Common myeloid progenitor, CD34-positive (primary cell): ENCODE results near the gene LARGE2.

ENCODE experiments used
- CTCF ChIA-PET: fragments of 350-600 bp; sonication (Branson Sonifier 250); formaldehyde crosslinking; loops from one replicate; lab custom pipeline; 2021; ENCODE audit warnings: antibody characterized with exemption; lab: Charles Lee
- POLR2A ChIA-PET: fragments of 350-600 bp; sonication (Branson Sonifier 250); formaldehyde crosslinking; loops from one replicate; lab custom pipeline; 2021; ENCODE audit warnings: antibody characterized with exemption; lab: Charles Lee
- DNase-seq, 3 donors: peaks; one replicate each; pipeline versions ENCODE4 v3.0.0 to v3.0.0-alpha.2; 2013
- H3K27ac ChIP-seq, 2 experiments: 1 replicate in 1 of 2; 2 replicates in 1 of 2; pipeline ENCODE4 v1.7.0; 2013; ENCODE audit warnings: inconsistent platforms in 2 of 2, low read length in 2 of 2, mild to moderate bottlenecking in 2 of 2, low read depth in 1 of 2, moderate library complexity in 1 of 2; ENCODE audit not compliant: severe bottlenecking in 2 of 2, insufficient read depth in 1 of 2, poor library complexity in 1 of 2
- H3K27me3 ChIP-seq, 5 experiments: replicated peaks in 2 of 5; 1 replicate in 3 of 5; 2 replicates in 2 of 5; pipeline versions ENCODE4 v1.6.1 to v1.7.0; 2013; ENCODE audit warnings: low read length in 4 of 5, mild to moderate bottlenecking in 2 of 5, moderate library complexity in 2 of 5, inconsistent platforms in 1 of 5; ENCODE audit not compliant: insufficient read depth in 5 of 5, control insufficient read depth in 4 of 5
- H3K36me3 ChIP-seq, 4 experiments: 1 replicate in 2 of 4; 2 replicates in 2 of 4; pipeline versions ENCODE4 v1.6.1 to v1.7.0; 2013; ENCODE audit warnings: low read length in 3 of 4, control low read depth in 1 of 4, mild to moderate bottlenecking in 1 of 4; ENCODE audit not compliant: control insufficient read depth in 4 of 4, insufficient read depth in 4 of 4
- H3K4me1 ChIP-seq, 4 experiments: 1 replicate in 3 of 4; 2 replicates in 1 of 4; pipeline versions ENCODE4 v1.6.1 to v1.7.1; 2013; ENCODE audit warnings: low read length in 3 of 4, mild to moderate bottlenecking in 3 of 4, control low read depth in 1 of 4, inconsistent platforms in 1 of 4, moderate library complexity in 1 of 4; ENCODE audit not compliant: control insufficient read depth in 4 of 4, insufficient read depth in 4 of 4; ENCODE audit errors: control extremely low read depth in 1 of 4
- H3K4me3 ChIP-seq, 7 experiments: 1 replicate in 4 of 7; 2 replicates in 3 of 7; pipeline versions ENCODE4 v1.5.1 to v1.7.0; 2013; ENCODE audit warnings: mild to moderate bottlenecking in 7 of 7, low read length in 6 of 7, moderate library complexity in 6 of 7, inconsistent platforms in 2 of 7, low read depth in 2 of 7, control low read depth in 1 of 7; ENCODE audit not compliant: insufficient read depth in 4 of 7, control insufficient read depth in 1 of 7; ENCODE audit errors: extremely low read depth in 1 of 7
- H3K9me3 ChIP-seq, 5 experiments: 1 replicate in 4 of 5; 2 replicates in 1 of 5; pipeline versions ENCODE4 v1.6.1 to v1.7.1; 2013; ENCODE audit warnings: low read length in 4 of 5, mild to moderate bottlenecking in 2 of 5, inconsistent platforms in 1 of 5, low read depth in 1 of 5, moderate library complexity in 1 of 5; ENCODE audit not compliant: control insufficient read depth in 4 of 5, insufficient read depth in 2 of 5; ENCODE audit errors: control extremely low read depth in 1 of 5
- WGBS: methylation state at CpG from one replicate; pipeline ENCODE4 v1.1.5; 2013; ENCODE audit not compliant: insufficient coverage; 5-methylcytosine and 5-hydroxymethylcytosine counted together

The LARGE2 gene

GRCh38 chr11:45889555-45889954 is 32.9 kb upstream of the LARGE2 start:
- ChIA-PET CTCF (no interaction called here), POLR2A (no interaction called here)
- no peak overlapping the region for H3K4me3 ChIP-seq
- H3K36me3 ChIP-seq, result no peaks in the 10 kb centered on the region
- no peak overlapping the region for H3K27ac ChIP-seq
- peaks cover 3 to 13% (median 9%) of the 10 kb centered on the region in 4 experiments for H3K4me1 ChIP-seq
- H3K27me3 ChIP-seq, result peaks cover 0 to 46% (median 8%) of the 10 kb centered on the region in 5 experiments
- no peak for DNase-seq
- 93% methylated on average over 3 of the region's 8 CpGs for WGBS
- no peaks in the 10 kb centered on the region for H3K9me3 ChIP-seq

GRCh38 chr11:45889966-45890365 is 32.5 kb upstream of the LARGE2 start:
- CTCF ChIA-PET, result no interaction called here
- POLR2A ChIA-PET, result no interaction called here

GRCh38 chr11:45890886-45891550 is 31.4 kb upstream of the LARGE2 start:
- Histone ChIP-seq H3K36me3 (no peaks in the 10 kb centered on the region), H3K4me3 (no peak overlapping the region), H3K27me3 (peaks cover 0 to 42% (median 10%) of the 10 kb centered on the region in 5 experiments), H3K4me1 (peaks cover 0 to 2% (median under 1%) of the 10 kb centered on the region in 4 experiments), H3K9me3 (no peaks in the 10 kb centered on the region), H3K27ac (no peak overlapping the region)
- ChIA-PET CTCF (interaction anchor here (0.8 to 1.1 kb wide), 2 partner anchors 12 to 25 kb away, joined by 3 read pairs; no protein-coding TSS in a partner anchor), POLR2A (no interaction called here)
- WGBS, result 90% methylated on average over 7 of the region's 9 CpGs
- no peak for DNase-seq

More at GRCh38 chr11:45889966-45890365, 32.5 kb upstream of the LARGE2 start:
- 99% methylated on average over 7 of the region's 9 CpGs for WGBS
- no peaks in the 10 kb centered on the region for H3K9me3 ChIP-seq
- H3K27ac ChIP-seq, result no peak overlapping the region
- no peak for DNase-seq
- H3K36me3 ChIP-seq, result no peaks in the 10 kb centered on the region
- H3K4me3 ChIP-seq, result no peak overlapping the region
- H3K27me3 ChIP-seq, result peaks cover 0 to 43% (median 10%) of the 10 kb centered on the region in 5 experiments
- H3K4me1 ChIP-seq, result peaks cover 1 to 10% (median 8%) of the 10 kb centered on the region in 4 experiments

DNA sequence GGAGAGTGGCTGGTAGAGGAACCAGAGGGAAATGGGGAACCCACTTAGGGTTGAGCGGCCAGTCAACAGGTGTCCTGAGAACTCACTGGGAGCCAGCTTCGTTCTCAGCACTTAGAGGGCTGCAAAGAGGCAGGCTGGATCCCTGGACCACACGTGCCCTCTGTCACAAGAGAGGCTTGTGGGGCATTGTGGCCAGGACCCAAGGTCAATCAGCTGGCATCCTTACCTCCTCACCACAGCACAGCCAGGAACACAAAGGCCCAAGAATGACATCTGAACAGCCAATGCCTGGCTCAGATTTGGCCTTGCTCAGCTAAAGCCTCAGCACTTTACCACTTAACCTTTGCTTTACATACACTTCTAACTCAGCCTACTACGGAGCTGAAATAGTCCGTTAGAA is 29.6 kb upstream of the LARGE2 start:
- Histone ChIP-seq H3K9me3 (no peaks in the 10 kb centered on the region), H3K27me3 (peaks cover 0 to 42% (median 11%) of the 10 kb centered on the region in 5 experiments), H3K4me3 (no peak overlapping the region), H3K4me1 (no peaks in the 10 kb centered on the region), H3K36me3 (no peaks in the 10 kb centered on the region), H3K27ac (no peak overlapping the region)
- 75% methylated on average over 1 of the region's 5 CpGs for WGBS
- CTCF ChIA-PET, result interaction anchor here (0.7 kb wide), 1 partner anchor 32 kb away, joined by 3 read pairs; no protein-coding TSS in a partner anchor
- POLR2A ChIA-PET, result no interaction called here
- no peak for DNase-seq

GRCh38 chr11:45894555-45895247 is 27.8 kb upstream of the LARGE2 start:
- DNase-seq, result no peak
- Histone ChIP-seq H3K4me1 (peaks cover 0 to 9% (median 7%) of the 10 kb centered on the region in 4 experiments), H3K27me3 (peaks cover 0 to 59% (median 21%) of the 10 kb centered on the region in 5 experiments), H3K27ac (no peak overlapping the region), H3K36me3 (no peaks in the 10 kb centered on the region), H3K9me3 (no peaks in the 10 kb centered on the region), H3K4me3 (no peak overlapping the region)
- ChIA-PET POLR2A (no interaction called here), CTCF (no interaction called here)
- 89% methylated on average over 6 of the region's 6 CpGs for WGBS

- Histone ChIP-seq H3K27me3 (peaks cover 0 to 63% (median 21%) of the 10 kb centered on the region in 5 experiments), H3K9me3 (no peaks in the 10 kb centered on the region), H3K36me3 (no peaks in the 10 kb centered on the region), H3K4me1 (peaks cover 0 to 13% (median 9%) of the 10 kb centered on the region in 4 experiments), H3K4me3 (no peak overlapping the region), H3K27ac (no peak overlapping the region)
- CTCF ChIA-PET, result no interaction called here
- POLR2A ChIA-PET, result no interaction called here
- no peak for DNase-seq
- 94% methylated on average over 5 of the region's 8 CpGs for WGBS
These were observed 26.8 kb upstream of the LARGE2 start for GRCh38 chr11:45895553-45896259.
